RPMI8226 (cell line): ENCODE measurements around the gene NANOGP8.
"Not testable (repeated sequence)": the region's sequence is repeated elsewhere in the genome, so short reads cannot be mapped to it uniquely, and the experiment has no call there.

Experiments used
- DNase-seq: peaks from one replicate; pipeline ENCODE4 v3.0.0-alpha.2; 2015

Gene NANOGP8

GRCh38 chr15:35092311-35092710 is 7.2 kb upstream of the NANOGP8 start:
- no peak for DNase-seq

DNA sequence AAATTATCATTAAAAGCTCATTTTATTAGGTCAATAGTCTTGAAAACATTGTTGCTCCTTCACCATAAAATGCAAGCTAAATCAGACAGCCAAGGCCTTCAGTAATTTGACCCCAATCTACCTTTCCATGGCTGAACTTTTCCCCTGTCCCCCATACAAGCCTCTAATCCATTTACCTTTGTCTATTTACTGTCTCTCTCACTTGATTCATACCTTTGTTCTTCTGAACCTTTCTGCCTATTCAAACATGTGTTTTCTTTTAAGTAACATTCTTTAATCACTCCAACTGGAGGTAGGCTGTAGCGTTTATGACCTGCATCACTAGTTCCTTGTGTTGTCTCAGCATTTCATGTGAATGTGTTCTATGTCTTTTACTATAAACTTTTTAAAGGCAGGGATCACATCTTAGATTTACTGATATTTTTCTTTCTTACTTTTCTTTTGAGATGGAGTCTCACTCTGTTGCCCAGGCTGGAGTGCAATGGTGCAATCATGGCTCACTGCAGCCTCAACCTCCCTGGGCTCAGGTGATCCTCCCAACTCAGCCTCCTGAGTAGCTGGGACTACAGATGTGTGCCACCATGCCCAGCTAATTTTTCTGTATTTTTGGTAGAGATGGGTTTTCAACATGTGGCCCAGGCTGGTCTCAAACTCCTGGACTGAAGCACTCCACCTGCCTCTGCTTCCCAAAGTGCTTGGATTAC is 5.2 kb upstream of the NANOGP8 start:
- no peak for DNase-seq

DNA sequence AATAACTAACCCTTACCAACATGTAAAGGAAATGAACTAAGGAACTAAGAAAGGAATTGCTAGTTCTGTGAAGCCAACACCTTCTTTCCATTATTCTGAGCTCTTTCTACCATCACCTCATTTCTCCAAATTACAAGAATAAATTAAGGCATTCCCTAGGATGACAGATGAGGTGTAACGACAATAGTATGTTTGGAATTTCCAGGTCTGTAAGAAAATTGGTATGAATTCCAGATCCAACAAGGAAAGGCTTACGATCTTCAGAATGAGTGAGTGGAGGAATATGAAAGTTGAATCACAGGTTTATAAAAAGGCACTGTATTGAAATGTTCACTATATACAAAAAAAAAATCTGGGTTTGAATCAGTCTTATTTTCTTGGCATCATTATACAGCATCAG is 4.5 kb upstream of the NANOGP8 start:
- DNase-seq = no peak

DNA sequence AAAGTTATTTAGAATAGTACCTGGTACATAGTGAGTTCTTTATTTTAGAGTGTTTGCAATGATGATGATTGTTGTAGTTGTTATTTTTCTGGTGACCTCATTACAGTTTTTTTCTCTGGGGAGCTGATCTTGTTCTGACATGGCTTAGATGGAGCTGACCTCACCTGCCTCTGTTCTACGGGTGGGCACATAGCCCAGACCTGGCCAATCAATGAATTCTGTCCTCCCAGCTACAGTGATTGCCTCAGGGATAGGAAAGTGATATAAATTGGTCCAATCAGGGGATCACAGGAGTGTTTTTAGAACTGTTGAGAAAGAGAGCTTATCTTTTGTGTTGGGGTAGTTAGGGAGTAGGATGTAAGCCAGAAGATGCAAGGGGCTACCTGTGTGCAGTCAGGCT is 3.2 kb upstream of the NANOGP8 start:
- no peak for DNase-seq

DNA sequence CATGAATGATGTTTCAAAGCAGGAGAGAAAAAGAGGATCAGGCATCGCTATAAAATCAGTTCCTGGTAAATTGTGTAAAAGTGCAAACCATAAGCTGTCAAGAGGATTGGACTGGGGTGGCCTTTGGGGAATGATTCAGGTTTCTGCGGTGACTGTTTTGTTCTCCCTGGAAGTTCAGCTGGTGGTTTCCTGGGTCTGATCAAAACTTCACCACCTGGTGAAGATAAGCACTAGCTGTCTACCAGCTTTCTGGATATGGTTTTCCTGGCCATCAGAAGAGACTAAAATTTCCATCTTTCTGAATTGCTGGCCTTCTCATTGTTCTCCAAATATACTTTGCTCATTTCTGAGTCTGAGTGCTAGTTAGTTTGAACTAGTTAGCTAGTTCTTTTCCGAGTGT is 2.7 kb upstream of the NANOGP8 start:
- DNase-seq = no peak

GRCh38 chr15:35082371-35083348 is 2.4 kb downstream of the NANOGP8 start:
- not testable (repeated sequence) for DNase-seq

DNA sequence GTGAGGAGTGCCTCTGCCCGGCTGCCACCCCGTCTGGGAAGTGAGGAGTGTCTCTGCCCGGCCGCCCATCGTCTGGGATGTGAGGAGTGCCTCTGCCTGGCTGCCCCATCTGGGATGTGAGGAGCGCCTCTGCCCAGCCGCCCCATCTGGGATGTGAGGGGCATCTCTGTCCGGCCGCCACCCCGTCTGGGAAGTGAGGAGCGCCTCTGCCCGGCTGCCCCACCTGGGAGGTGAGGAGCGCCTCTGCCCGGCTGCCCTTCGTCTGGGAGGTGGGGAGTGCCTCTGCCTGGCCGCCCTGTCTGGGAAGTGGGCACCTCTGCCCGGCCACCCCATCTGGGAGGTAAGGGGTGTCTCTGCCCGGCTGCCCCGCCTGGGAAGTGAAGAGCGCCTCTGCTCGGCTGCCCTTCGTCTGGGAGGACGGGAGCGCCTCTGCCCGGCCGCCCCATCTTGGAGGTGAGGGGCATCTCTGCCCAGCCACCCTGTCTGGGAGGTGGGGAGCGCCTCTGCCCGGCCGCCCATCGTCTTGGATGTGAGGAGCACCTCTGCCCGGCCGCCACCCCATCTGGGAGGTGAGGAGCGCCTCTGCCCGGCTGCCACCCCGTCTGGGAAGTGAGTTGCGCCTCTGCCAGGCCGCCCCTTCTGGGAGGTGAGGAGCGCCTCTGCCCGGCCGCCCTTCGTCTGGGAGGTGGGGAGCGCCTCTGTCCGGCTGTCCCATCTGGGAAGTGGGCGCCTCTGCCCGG is 3.3 kb downstream of the NANOGP8 start:
- not testable (repeated sequence) for DNase-seq

DNA sequence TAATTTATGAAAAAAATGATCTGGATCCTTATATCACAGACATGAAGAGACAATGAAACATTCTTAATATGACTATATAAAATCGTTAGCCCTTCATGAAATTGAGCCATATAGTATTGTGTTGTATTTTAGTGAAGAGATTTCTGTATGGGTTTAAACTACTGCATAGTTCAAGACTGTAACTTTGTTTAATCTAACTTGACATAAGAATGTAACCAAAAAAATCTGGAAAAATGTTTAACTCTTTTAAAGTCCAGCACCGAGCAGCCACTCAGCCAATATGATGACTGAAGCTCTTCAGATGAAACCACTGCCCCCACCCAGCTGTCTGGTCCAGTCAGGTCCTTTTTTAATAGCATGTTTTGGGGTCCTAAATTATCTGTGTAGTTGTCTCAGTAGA is 4.9 kb downstream of the NANOGP8 start:
- DNase-seq = no peak

DNA sequence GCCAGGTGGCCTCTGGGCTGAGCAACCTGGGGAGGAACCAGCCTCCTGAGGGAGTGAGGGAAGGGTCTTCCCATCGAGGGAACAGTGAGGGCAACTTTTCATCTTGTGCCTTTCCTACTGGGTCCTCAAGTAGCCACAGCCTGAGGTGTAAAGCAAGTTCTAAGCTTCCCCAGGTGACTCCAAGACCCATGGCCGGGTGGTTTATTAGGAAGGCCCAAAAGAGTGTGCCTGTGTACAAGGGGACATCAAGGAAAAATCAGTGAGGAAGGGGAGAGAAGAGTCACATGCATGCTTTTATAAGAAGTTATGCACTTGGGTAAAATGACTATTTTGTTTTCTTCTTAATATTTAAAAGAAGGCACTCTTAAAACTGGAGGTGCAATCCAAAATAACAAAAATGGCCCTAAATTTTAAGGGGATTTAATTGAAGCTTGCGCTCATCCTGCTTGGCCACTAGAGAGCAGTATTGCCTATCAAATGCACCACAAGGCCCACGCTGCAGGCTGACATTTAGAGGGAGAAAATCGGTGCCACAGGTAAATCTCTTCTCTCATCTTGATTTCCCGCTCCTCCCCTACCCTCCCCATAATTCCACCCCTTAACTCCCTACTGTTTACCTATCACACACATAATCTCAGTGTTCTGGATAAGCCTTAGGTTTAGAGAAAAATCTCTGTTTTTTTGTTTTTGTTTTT is 6.7 kb downstream of the NANOGP8 start:
- DNase-seq = peak; percentile 39

DNA sequence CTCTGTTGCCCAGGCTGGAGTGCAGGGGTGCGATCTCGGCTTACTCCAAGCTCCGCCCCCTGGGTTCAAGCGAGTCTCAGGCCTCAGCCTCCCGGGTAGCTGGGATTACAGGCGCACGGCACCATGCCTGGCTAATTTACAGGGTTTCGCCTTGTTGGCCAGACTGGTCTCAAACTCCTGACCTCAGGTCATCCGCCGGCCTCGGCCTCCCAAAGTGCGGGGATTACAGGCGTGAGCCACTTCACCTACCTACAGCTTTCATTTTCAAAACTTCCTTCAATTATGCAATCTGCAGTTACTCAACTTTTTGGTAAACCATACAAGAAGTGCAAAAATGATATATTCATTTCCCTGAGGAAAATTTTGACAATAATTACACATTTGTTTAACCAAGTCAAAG is 14.0 kb downstream of the NANOGP8 start:
- DNase-seq = no peak

GRCh38 chr15:35068846-35069475 is 16.1 kb downstream of the NANOGP8 start:
- DNase-seq = no peak

DNA sequence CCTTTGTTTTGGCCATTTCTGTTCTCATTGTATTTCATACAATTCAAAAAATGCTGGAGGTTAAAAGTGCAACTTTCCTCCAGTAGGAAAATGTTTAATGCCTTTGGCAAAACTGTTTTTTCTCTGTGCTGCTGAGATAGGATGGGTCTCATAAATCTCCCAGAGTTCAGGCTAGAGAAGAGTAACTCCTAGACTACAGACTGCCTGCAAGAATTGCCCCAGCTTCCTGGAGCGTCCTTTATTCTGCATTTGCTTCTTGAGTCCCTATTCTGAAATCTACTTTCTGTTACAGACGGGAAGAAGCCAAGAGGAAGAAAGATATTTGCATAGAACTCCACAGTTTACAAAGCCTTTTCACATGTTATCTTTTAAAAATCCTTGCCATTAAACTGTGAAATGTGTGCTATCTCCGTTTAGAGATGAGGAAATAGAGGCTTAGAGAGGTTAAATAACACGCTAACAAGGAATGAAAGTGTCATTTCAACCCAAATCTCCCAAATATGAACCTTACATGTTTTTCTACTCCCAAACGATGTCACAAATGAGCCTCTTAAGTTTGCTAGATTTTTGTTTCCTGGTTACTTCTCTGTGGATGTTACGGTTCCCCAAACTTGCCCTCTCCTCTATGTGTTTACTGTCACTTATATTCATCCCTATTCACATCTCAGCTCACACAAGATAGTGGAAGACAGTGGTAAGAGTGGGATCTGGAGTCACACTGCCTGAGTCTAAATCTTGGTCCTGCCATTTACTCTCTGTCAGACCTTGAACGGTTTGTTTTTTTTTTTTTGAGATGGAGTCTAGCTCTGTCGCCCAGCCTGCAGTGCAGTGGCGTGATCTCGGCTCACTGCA is 17.4 kb downstream of the NANOGP8 start:
- DNase-seq = no peak

- no peak for DNase-seq
These were observed 19.0 kb downstream of the NANOGP8 start for GRCh38 chr15:35066094-35066493.

DNA sequence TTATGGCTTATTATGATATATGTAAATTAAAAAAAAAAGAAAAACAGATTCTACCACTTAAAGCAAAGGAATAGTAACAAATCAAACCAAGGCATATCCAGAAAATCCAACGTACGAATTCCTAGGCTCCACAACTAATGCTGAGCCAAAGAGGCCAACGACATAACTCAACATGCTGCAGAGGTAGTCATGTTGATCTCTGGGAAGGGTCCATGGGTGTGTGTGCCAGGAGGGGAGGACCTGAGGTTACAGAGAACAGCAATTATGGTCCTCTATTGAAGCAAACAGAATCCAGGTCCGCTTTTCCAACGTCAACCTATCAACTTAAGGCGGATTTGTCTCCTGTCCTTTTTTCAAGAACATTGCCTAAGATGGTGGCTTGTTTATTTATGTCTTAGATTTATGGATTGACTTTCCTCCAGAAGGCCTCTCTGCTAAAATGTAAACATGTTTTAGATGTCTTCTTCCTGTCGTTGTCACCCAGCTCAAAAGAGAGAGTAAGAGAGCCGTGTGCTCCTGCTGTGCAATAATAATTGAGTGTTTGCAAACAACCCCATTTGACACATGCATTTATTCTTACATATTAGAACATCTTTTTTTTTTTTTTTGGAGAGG is 20.4 kb downstream of the NANOGP8 start:
- DNase-seq = no peak

DNA sequence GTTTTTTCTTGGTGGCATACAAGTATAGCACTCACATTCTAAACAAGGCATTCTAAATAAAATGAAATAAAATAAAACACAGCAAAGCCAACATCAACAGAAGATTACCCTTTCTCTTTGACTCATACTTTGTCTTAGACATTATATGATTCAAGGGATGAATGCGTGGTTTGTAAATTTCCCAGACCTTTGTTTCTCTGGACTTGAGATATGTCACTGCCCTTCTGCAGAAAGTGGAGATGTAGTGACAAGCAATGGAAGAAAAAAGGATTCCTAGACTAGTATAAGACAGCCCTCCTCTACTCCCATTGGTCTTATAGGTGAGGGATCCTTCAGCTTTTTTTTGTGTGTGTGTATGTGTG is 22.4 kb downstream of the NANOGP8 start:
- no peak for DNase-seq

DNA sequence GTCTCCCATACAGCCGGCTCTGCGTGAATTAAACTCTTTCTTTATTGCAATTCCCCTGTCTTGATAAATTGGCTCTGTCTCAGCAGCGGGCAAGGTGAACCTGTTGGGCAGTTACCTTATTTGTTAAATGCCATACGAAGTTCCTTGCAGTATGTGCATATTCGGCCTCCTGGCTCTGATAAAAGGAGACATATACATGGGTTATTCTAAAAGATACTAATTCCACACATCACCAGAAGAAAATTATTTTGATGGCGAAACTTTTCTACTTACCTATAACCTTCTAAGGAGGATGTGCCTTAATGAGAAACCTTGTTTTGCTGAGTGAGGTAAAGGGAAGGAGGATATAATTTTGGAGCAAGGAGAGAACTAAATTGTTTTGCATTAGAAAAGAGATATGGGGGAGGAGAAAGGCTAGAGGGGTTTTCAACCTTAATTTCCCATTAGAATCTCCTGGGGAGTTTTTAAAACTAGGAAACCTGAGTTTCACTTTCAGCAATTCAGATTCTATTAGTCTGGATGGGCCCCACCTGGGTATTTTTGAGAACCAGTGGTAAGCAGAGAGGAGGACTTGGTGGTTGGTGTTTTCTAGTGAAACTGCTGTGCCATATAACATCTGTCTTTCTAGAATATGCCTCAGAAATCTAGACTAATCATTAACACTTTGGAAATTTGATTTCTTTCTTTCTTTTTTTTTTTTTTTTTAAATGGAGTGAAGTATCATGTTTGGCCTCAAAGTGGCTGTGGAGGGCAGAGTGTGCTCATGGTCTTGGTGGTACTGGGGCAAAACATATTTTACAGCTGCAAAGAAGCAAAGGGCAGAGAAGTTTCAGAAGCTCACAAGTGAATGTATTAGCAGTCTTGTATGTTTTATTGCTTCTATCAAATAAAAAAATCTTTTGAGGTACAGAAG is 23.0 kb downstream of the NANOGP8 start:
- no peak for DNase-seq

GRCh38 chr15:35061161-35061824 is 23.8 kb downstream of the NANOGP8 start:
- no peak for DNase-seq

GRCh38 chr15:35060591-35060990 is 24.5 kb downstream of the NANOGP8 start:
- no peak for DNase-seq

DNA sequence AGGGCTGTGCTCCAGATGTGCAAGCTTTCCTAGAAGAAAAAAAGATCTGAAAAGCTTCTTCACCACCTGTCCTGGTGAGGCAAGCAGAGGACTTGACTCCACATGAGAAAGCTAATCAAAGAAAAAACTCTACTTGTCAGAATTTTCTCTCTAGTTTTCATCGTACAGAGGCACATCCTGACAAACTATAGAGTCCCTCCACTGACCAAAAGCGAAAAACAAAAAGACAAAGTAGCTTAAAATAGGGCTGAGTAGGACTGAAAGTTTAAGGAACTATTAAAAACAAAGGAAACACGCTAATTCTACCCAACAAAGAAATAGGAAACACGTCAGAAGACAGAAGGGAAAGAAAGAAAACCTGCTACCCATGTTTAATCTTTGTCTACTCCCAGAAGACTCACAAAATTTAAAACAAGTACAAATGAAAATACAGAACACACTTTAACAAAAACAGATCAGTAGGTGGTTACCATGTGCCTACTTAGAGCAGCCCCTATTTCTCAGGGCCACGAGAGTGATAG is 26.5 kb downstream of the NANOGP8 start:
- DNase-seq = no peak
